Measurements from ENCODE around the gene HOXA7. TPM values are rescaled to one million over a fixed set of nuclear protein-coding genes. Genes with fewer than 3 reads are reported as not detected.

Gene HOXA7
- total RNA-seq, 1 donor from 2014 or later: not detected

- no peak overlapping the region for H3K27ac Mint-ChIP-seq
- intact Hi-C loops (cut with micrococcal nuclease): no loop called here
- no peaks in the 10 kb centered on the region for H3K4me1 Mint-ChIP-seq
- no peak for DNase-seq
- TF ChIP-seq, protein P1, sequence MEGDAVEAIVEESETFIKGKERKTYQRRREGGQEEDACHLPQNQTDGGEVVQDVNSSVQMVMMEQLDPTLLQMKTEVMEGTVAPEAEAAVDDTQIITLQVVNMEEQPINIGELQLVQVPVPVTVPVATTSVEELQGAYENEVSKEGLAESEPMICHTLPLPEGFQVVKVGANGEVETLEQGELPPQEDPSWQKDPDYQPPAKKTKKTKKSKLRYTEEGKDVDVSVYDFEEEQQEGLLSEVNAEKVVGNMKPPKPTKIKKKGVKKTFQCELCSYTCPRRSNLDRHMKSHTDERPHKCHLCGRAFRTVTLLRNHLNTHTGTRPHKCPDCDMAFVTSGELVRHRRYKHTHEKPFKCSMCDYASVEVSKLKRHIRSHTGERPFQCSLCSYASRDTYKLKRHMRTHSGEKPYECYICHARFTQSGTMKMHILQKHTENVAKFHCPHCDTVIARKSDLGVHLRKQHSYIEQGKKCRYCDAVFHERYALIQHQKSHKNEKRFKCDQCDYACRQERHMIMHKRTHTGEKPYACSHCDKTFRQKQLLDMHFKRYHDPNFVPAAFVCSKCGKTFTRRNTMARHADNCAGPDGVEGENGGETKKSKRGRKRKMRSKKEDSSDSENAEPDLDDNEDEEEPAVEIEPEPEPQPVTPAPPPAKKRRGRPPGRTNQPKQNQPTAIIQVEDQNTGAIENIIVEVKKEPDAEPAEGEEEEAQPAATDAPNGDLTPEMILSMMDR (IDR thresholded peaks at IDR 0.05): no peak
- no peaks in the 10 kb centered on the region for H3K36me3 Mint-ChIP-seq (ENCODE audit: low read depth)
- H3K4me3 Mint-ChIP-seq: no peak overlapping the region
- no peak for ATAC-seq (ENCODE audit: low read depth)
- H3K9me3 Mint-ChIP-seq: no peaks in the 10 kb centered on the region
- CTCF ChIA-PET: no interaction called here
- peaks cover 7% of the 10 kb centered on the region for H3K27me3 Mint-ChIP-seq
- POLR2A ChIA-PET: no interaction called here
Observed at GRCh38 chr7:27116031-27116961, 40.2 kb downstream of the HOXA7 start.

DNA sequence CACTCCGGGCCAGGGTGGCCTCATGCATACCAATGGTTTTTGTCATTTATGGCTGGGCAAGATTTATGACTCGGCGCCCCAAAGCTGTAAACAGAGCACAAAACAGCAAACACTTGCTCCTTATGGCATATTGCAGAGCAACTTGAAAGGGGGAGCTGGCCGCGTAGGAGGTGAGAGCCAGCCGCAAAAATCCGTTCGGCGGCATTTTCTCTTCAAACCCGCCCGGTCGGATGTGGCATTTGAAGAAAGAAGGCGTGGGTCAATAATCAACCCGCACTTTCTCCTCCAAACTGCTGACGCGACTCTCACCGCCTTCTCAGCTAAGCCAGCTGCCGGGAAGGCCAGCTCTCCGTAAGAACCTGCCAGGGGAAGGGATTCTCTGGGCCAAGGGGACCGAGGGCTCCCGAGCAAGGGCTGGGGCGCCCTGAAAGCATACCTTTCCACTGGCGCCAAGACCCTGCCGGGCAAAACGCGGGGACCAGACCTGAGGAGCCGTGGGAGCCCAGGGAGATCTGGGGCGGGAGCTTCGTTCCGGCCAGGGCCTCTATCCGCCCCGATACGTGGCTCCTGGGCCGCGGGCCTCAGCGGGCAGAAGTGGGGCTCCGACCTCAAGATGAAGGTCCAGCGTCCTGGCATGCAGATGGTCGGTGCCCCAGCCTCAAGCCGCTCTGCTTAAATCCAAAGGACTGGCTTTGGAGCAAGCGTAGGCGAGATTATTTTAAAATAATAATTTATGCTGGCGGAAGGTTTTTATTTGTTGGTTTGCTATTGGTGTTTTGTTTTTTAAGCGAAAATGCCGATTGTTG lies 41.1 kb downstream of the HOXA7 start:
- CTCF ChIA-PET: no interaction called here
- intact Hi-C loops (cut with micrococcal nuclease): no loop called here
- TF ChIP-seq, protein P1 (IDR thresholded peaks at IDR 0.05): no peak
- DNase-seq (no peak), ATAC-seq (ENCODE audit: low read depth) (no peak)
- Mint-ChIP-seq H3K36me3 (ENCODE audit: low read depth) (no peaks in the 10 kb centered on the region), H3K9me3 (no peaks in the 10 kb centered on the region), H3K4me1 (no peaks in the 10 kb centered on the region), H3K4me3 (no peak overlapping the region), H3K27ac (no peak overlapping the region), H3K27me3 (peaks cover 7% of the 10 kb centered on the region)
- POLR2A ChIA-PET: no interaction called here

GRCh38 chr7:27114881-27115220 lies 41.6 kb downstream of the HOXA7 start:
- H3K36me3 Mint-ChIP-seq (ENCODE audit: low read depth): no peaks in the 10 kb centered on the region
- TF ChIP-seq, protein P1 (IDR thresholded peaks at IDR 0.05): no peak
- H3K4me3 Mint-ChIP-seq: no peak overlapping the region
- ChIA-PET CTCF (no interaction called here), POLR2A (no interaction called here)
- DNase-seq (no peak), ATAC-seq (ENCODE audit: low read depth) (no peak)
- no peaks in the 10 kb centered on the region for H3K4me1 Mint-ChIP-seq
- intact Hi-C loops (cut with micrococcal nuclease): no loop called here
- no peaks in the 10 kb centered on the region for H3K9me3 Mint-ChIP-seq
- no peak overlapping the region for H3K27ac Mint-ChIP-seq
- H3K27me3 Mint-ChIP-seq: peaks cover 7% of the 10 kb centered on the region

- Mint-ChIP-seq H3K36me3 (ENCODE audit: low read depth) (no peaks in the 10 kb centered on the region), H3K4me3 (no peak overlapping the region), H3K4me1 (no peaks in the 10 kb centered on the region), H3K27ac (no peak overlapping the region), H3K9me3 (no peaks in the 10 kb centered on the region), H3K27me3 (peaks cover 7% of the 10 kb centered on the region)
- CTCF ChIA-PET: no interaction called here
- TF ChIP-seq, protein P1 (IDR thresholded peaks at IDR 0.05): no peak
- DNase-seq (no peak), ATAC-seq (ENCODE audit: low read depth) (no peak)
- POLR2A ChIA-PET: no interaction called here
- intact Hi-C loops (cut with micrococcal nuclease): no loop called here
Observed at GRCh38 chr7:27113991-27114769, 42.3 kb downstream of the HOXA7 start.
